ENCODE results near the gene TXK.

- TF ChIP-seq, protein P1, sequence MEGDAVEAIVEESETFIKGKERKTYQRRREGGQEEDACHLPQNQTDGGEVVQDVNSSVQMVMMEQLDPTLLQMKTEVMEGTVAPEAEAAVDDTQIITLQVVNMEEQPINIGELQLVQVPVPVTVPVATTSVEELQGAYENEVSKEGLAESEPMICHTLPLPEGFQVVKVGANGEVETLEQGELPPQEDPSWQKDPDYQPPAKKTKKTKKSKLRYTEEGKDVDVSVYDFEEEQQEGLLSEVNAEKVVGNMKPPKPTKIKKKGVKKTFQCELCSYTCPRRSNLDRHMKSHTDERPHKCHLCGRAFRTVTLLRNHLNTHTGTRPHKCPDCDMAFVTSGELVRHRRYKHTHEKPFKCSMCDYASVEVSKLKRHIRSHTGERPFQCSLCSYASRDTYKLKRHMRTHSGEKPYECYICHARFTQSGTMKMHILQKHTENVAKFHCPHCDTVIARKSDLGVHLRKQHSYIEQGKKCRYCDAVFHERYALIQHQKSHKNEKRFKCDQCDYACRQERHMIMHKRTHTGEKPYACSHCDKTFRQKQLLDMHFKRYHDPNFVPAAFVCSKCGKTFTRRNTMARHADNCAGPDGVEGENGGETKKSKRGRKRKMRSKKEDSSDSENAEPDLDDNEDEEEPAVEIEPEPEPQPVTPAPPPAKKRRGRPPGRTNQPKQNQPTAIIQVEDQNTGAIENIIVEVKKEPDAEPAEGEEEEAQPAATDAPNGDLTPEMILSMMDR (IDR thresholded peaks at IDR 0.05) = no peak
- no peak for TF ChIP-seq POLR2A (IDR thresholded peaks at IDR 0.05)
These were observed 12.9 kb downstream of the TXK start for GRCh38 chr4:48121180-48121579.
